HG03432 (cell line): Measurements from ENCODE around the gene SERPINA5.

ENCODE experiments used
- ATAC-seq: cut with Tn5 transposase; IDR thresholded peaks from one replicate; pipeline ENCODE4 v1.9.1; 2021; ENCODE audit warnings: mild to moderate bottlenecking, moderate library complexity; ENCODE audit not compliant: unreplicated experiment

Gene SERPINA5

GRCh38 chr14:94581127-94581999, at the start of gene SERPINA5:
SERPINA5 (plus strand) TSS chr14:94581426; CDS start chr14:94587363, 5,937 bp downstream.
- ATAC-seq, result no peak

- ATAC-seq, result no peak
Measured at GRCh38 chr14:94532447-94532846, 48.8 kb upstream of the SERPINA5 start.

- ATAC-seq, result no peak
Measured at GRCh38 chr14:94535506-94535905, 45.7 kb upstream of the SERPINA5 start.

GRCh38 chr14:94536836-94537235, 44.4 kb upstream of the SERPINA5 start:
- ATAC-seq, result no peak

GRCh38 chr14:94538070-94538740, 43.0 kb upstream of the SERPINA5 start:
- no peak for ATAC-seq

- no peak for ATAC-seq
Measured at GRCh38 chr14:94539181-94539580, 42.0 kb upstream of the SERPINA5 start.

- no peak for ATAC-seq
Measured at GRCh38 chr14:94540031-94540794, 41.0 kb upstream of the SERPINA5 start.

GRCh38 chr14:94541234-94541975, 39.8 kb upstream of the SERPINA5 start:
- no peak for ATAC-seq

GRCh38 chr14:94542111-94542810, 39.0 kb upstream of the SERPINA5 start:
- ATAC-seq, result no peak

- ATAC-seq, result no peak
Measured at GRCh38 chr14:94542811-94543440, 38.3 kb upstream of the SERPINA5 start.

GRCh38 chr14:94543449-94544124, 37.6 kb upstream of the SERPINA5 start:
- no peak for ATAC-seq

- no peak for ATAC-seq
Measured at GRCh38 chr14:94544726-94545125, 36.5 kb upstream of the SERPINA5 start.

- ATAC-seq, result no peak
Measured at GRCh38 chr14:94545131-94545841, 35.9 kb upstream of the SERPINA5 start.

- no peak for ATAC-seq
Measured at GRCh38 chr14:94547151-94547680, 34.0 kb upstream of the SERPINA5 start.

- no peak for ATAC-seq
Measured at GRCh38 chr14:94547726-94548125, 33.5 kb upstream of the SERPINA5 start.

- no peak for ATAC-seq
Measured at GRCh38 chr14:94548131-94548998, 32.9 kb upstream of the SERPINA5 start.
